HepG2 (cell line): ENCODE measurements around the gene KLHL12. TPM values are rescaled to one million over a fixed set of nuclear protein-coding genes. Genes with fewer than 3 reads are reported as not detected.

Experiments used
- BHLHE40 ChIP-seq: IDR thresholded peaks from 2 replicates; pipeline ENCODE4 v1.6.1; 2011; ENCODE audit warnings: low read length, improper control_type of control experiment
- FOXK2 ChIP-seq: fragments of 450-650 bp; IDR thresholded peaks from 2 replicates; pipeline ENCODE4 v1.6.1; 2016
- GABPB1 ChIP-seq: IDR thresholded peaks from 2 replicates; pipeline ENCODE4 v1.6.1; 2016; ENCODE audit warnings: mild to moderate bottlenecking, missing genetic modification reagents, moderate library complexity, missing compliant biosample characterization
- HDAC2 ChIP-seq: sonication (generic); formaldehyde crosslinking; IDR thresholded peaks from 2 replicates; pipeline ENCODE4 v1.4.0; 2020; ENCODE audit warnings: missing genetic modification reagents
- MEIS2 ChIP-seq: sonication (generic); formaldehyde crosslinking; IDR thresholded peaks from 2 replicates; pipeline ENCODE4 v1.9.0; 2021; ENCODE audit warnings: mild to moderate bottlenecking, missing genetic modification reagents
- MTA3 ChIP-seq: sonication (generic); formaldehyde crosslinking; IDR thresholded peaks from 2 replicates; pipeline ENCODE4 v1.4.0; 2020; ENCODE audit warnings: missing genetic modification reagents
- RFXANK ChIP-seq: IDR thresholded peaks from 2 replicates; pipeline ENCODE4 v1.6.1; 2016
- SMYD3 ChIP-seq: sonication (generic); formaldehyde crosslinking; IDR thresholded peaks from 2 replicates; pipeline ENCODE4 v1.8.1; 2023; ENCODE audit warnings: mild to moderate bottlenecking, missing genetic modification reagents
- TARDBP ChIP-seq: sonication (generic); formaldehyde crosslinking; IDR thresholded peaks from 2 replicates; pipeline ENCODE4 v1.8.0; 2022; ENCODE audit warnings: mild to moderate bottlenecking, missing genetic modification reagents
- YY1 ChIP-seq: IDR thresholded peaks from 2 replicates; pipeline ENCODE4 v1.6.1; 2011; ENCODE audit warnings: low read length, low read depth, moderate library complexity, mild to moderate bottlenecking; ENCODE audit not compliant: insufficient read depth, insufficient replicate concordance
- ZBTB7B ChIP-seq: sonication (generic); formaldehyde crosslinking; IDR thresholded peaks from 2 replicates; pipeline ENCODE4 v1.4.0; 2020; ENCODE audit warnings: missing genetic modification reagents
- ZBTB8A ChIP-seq: sonication (generic); formaldehyde crosslinking; IDR thresholded peaks from 2 replicates; pipeline ENCODE4 v1.4.0; 2020; ENCODE audit warnings: mild to moderate bottlenecking, low read depth, missing genetic modification reagents, borderline replicate concordance
- ZMYM2 ChIP-seq: sonication (generic); formaldehyde crosslinking; IDR thresholded peaks from 2 replicates; pipeline ENCODE4 v1.8.0; 2022; ENCODE audit warnings: mild to moderate bottlenecking, missing genetic modification reagents
- ZNF543 ChIP-seq: sonication (generic); formaldehyde crosslinking; IDR thresholded peaks from 2 replicates; pipeline ENCODE4 v1.4.0; 2020; ENCODE audit warnings: mild to moderate bottlenecking, missing genetic modification reagents
- ZNF644 ChIP-seq: IDR thresholded peaks from 2 replicates; pipeline ENCODE4 v1.6.1; 2016; ENCODE audit warnings: low read depth
- ZNF709 ChIP-seq: sonication (generic); formaldehyde crosslinking; IDR thresholded peaks from 2 replicates; pipeline ENCODE4 v1.5.0; 2020; ENCODE audit warnings: mild to moderate bottlenecking, missing genetic modification reagents
- polyA plus RNA-seq, 8 experiments: library from polyadenylated mRNA; depleted of rRNA in 3 of 8; stranded (reverse) in 7 of 8; unstranded in 1 of 8; fragments of >200 nt; fragmentation: Illumina TruSeq in 4 of 8; extraction: Trizol in 4 of 8; gene quantifications; 2 replicates each; pipeline versions ENCODE4 v1.2.1 to v1.2.3, GENCODE V29; 2011 to 2016; ENCODE audit warnings: low read depth in 4 of 8, missing spikeins in 1 of 8, mixed read lengths in 1 of 8; ENCODE audit not compliant: insufficient read depth in 1 of 8
- total RNA-seq, 5 experiments: library from RNA; depleted of rRNA; stranded (reverse); fragments of >200 nt; fragmentation: Illumina TruSeq; extraction: Trizol; gene quantifications; 2 replicates each; pipeline ENCODE4 v1.2.3, GENCODE V29; 2016; ENCODE audit warnings: low read depth in 1 of 5
- TF ChIP-seq, protein P1 (sequence below): sonication (generic); formaldehyde crosslinking; conservative IDR thresholded peaks from 2 replicates; pipeline ENCODE4 v1.8.0; 2022; ENCODE audit warnings: missing genetic modification reagents
- TF ChIP-seq, protein P2 (sequence below): sonication (generic); formaldehyde crosslinking; IDR thresholded peaks from 2 replicates; pipeline ENCODE4 v1.4.0; 2020; ENCODE audit warnings: mild to moderate bottlenecking, low read depth, missing genetic modification reagents
- TF ChIP-seq, protein P3 (sequence below): sonication (generic); formaldehyde crosslinking; IDR thresholded peaks from 2 replicates; pipeline ENCODE4 v1.4.0; 2020; ENCODE audit warnings: missing genetic modification reagents, borderline replicate concordance
- TF ChIP-seq, protein P4 (sequence below): sonication (generic); formaldehyde crosslinking; IDR thresholded peaks from 2 replicates; pipeline ENCODE4 v1.4.0; 2020; ENCODE audit warnings: low read depth, mild to moderate bottlenecking, missing genetic modification reagents
- TF ChIP-seq, protein P5 (sequence below): sonication (generic); formaldehyde crosslinking; IDR thresholded peaks from 2 replicates; pipeline ENCODE4 v1.9.0; 2021; ENCODE audit warnings: missing genetic modification reagents, mild to moderate bottlenecking, borderline replicate concordance
- TF ChIP-seq, protein P6 (sequence below): sonication (generic); formaldehyde crosslinking; IDR thresholded peaks from 2 replicates; pipeline ENCODE4 v1.8.0; 2022; ENCODE audit warnings: missing genetic modification reagents, low read depth, mild to moderate bottlenecking, borderline replicate concordance

KLHL12 gene
- total and polyA plus RNA-seq, 2 of the 13 experiments (the other 11 are each of a cell fraction or from before 2014, with no cell fraction given): 19.2 to 25.2 TPM

DNA sequence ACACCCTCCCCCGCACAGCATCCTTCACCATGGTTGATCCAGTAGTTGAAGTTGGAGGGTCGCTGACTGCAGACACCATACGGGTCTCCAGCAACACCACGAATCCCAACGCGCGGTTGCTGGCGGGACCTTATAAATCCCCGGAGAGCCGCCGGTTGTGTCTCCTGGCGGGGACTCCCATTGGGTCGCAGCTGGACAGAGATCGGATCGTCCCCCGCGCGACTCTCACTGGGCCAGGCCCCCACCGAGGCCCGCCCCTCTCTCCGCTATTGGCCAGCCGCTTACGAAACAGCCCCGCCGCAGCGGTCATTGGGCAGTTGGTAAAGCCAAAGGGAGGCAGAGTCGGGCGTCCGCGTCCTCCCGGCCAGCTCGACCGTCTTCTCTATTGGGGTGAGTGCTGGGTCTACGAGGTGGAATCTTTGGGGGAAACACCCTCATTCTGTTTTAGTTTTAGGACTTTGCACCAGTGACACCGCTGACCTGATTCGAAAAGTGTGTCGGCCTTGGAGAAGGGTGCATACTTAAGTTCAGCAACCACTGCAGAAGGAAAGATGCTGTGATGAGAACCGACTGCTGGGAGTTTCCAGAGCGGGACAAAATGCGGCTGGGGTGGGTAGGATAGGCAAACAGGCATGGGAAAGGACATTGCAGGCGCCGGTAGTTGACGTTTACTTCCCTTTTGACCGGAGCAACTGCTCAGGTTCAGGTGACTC lies 65.5 kb downstream of the KLHL12 start (continued):
- TF ChIP-seq SMYD3 (CRISPR knock-in tag): no peak
- TF ChIP-seq BHLHE40: no peak
- TF ChIP-seq, protein P1, sequence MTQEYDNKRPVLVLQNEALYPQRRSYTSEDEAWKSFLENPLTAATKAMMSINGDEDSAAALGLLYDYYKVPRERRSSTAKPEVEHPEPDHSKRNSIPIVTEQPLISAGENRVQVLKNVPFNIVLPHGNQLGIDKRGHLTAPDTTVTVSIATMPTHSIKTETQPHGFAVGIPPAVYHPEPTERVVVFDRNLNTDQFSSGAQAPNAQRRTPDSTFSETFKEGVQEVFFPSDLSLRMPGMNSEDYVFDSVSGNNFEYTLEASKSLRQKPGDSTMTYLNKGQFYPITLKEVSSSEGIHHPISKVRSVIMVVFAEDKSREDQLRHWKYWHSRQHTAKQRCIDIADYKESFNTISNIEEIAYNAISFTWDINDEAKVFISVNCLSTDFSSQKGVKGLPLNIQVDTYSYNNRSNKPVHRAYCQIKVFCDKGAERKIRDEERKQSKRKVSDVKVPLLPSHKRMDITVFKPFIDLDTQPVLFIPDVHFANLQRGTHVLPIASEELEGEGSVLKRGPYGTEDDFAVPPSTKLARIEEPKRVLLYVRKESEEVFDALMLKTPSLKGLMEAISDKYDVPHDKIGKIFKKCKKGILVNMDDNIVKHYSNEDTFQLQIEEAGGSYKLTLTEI (CRISPR knock-in tag): no peak
- no peak for TF ChIP-seq YY1
- TF ChIP-seq, protein P2, sequence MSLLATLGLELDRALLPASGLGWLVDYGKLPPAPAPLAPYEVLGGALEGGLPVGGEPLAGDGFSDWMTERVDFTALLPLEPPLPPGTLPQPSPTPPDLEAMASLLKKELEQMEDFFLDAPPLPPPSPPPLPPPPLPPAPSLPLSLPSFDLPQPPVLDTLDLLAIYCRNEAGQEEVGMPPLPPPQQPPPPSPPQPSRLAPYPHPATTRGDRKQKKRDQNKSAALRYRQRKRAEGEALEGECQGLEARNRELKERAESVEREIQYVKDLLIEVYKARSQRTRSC: 0 out of 2 replicates have a peak, but pooled peaks have one; percentile 29
- TF ChIP-seq, protein P3, sequence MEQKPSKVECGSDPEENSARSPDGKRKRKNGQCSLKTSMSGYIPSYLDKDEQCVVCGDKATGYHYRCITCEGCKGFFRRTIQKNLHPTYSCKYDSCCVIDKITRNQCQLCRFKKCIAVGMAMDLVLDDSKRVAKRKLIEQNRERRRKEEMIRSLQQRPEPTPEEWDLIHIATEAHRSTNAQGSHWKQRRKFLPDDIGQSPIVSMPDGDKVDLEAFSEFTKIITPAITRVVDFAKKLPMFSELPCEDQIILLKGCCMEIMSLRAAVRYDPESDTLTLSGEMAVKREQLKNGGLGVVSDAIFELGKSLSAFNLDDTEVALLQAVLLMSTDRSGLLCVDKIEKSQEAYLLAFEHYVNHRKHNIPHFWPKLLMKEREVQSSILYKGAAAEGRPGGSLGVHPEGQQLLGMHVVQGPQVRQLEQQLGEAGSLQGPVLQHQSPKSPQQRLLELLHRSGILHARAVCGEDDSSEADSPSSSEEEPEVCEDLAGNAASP (CRISPR knock-in tag): no peak
- TF ChIP-seq, protein P4, sequence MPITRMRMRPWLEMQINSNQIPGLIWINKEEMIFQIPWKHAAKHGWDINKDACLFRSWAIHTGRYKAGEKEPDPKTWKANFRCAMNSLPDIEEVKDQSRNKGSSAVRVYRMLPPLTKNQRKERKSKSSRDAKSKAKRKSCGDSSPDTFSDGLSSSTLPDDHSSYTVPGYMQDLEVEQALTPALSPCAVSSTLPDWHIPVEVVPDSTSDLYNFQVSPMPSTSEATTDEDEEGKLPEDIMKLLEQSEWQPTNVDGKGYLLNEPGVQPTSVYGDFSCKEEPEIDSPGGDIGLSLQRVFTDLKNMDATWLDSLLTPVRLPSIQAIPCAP (CRISPR knock-in tag): no peak
- no peak for TF ChIP-seq MTA3
- TF ChIP-seq ZBTB7B (CRISPR knock-in tag): no peak
- TF ChIP-seq ZNF644: no peak
- TF ChIP-seq, protein P5, sequence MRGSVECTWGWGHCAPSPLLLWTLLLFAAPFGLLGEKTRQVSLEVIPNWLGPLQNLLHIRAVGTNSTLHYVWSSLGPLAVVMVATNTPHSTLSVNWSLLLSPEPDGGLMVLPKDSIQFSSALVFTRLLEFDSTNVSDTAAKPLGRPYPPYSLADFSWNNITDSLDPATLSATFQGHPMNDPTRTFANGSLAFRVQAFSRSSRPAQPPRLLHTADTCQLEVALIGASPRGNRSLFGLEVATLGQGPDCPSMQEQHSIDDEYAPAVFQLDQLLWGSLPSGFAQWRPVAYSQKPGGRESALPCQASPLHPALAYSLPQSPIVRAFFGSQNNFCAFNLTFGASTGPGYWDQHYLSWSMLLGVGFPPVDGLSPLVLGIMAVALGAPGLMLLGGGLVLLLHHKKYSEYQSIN (CRISPR knock-in tag): no peak
- peak; percentile 16; the same call in 1 of the 2 replicates for TF ChIP-seq ZNF709 (CRISPR knock-in tag)
- TF ChIP-seq ZMYM2 (CRISPR knock-in tag): no peak
- no peak for TF ChIP-seq ZBTB8A (CRISPR knock-in tag)
- TF ChIP-seq GABPB1 (CRISPR knock-in tag): peak; percentile 22; the same call in 1 of the 2 replicates
- TF ChIP-seq, protein P6, sequence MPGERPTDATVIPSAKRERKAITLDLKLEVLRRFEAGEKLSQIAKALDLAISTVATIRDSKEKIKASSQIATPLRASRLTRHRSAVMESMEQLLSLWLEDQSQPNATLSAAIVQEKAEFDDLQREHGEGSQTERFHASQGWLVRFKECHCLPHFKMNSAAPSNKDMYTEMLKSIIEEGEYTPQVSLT (CRISPR knock-in tag): no peak
- no peak for TF ChIP-seq FOXK2
- no peak for TF ChIP-seq RFXANK (CRISPR knock-in tag)
- no peak; the same call in 1 of the 2 replicates for TF ChIP-seq TARDBP (CRISPR knock-in tag)
- no peak for TF ChIP-seq HDAC2 (CRISPR knock-in tag)
- no peak for TF ChIP-seq ZNF543 (CRISPR knock-in tag)
- TF ChIP-seq MEIS2: no peak
